Hepatocyte (in vitro differentiated cells): ENCODE data around the gene RNF208. TPM values are rescaled to one million over a fixed set of nuclear protein-coding genes. Genes with fewer than 3 reads are reported as not detected.

ENCODE experiments used
- DNase-seq: peaks from one replicate; pipeline ENCODE4 v3.0.0-alpha.2; 2016; ENCODE audit warnings: low spot score
- H2AFZ ChIP-seq: fragments of 200-600 bp; sonication (generic); 2 replicates; pipeline ENCODE4 v1.6.0; 2016; ENCODE audit warnings: antibody characterized with exemption, mild to moderate bottlenecking
- H3K27ac ChIP-seq: fragments of 200-600 bp; sonication (generic); 2 replicates; pipeline ENCODE4 v1.5.1; 2016; ENCODE audit warnings: mild to moderate bottlenecking
- H3K27me3 ChIP-seq: fragments of 200-600 bp; sonication (generic); 2 replicates; pipeline ENCODE4 v1.6.1; 2016
- H3K36me3 ChIP-seq: fragments of 200-600 bp; sonication (generic); replicated peaks from 2 replicates; pipeline ENCODE4 v1.5.1; 2016; ENCODE audit warnings: low read depth; ENCODE audit not compliant: insufficient read depth
- H3K4me1 ChIP-seq: fragments of 200-600 bp; sonication (generic); 2 replicates; pipeline ENCODE4 v1.5.1; 2016; ENCODE audit warnings: mild to moderate bottlenecking, moderate library complexity; ENCODE audit not compliant: insufficient read depth
- H3K4me2 ChIP-seq: fragments of 200-600 bp; sonication (generic); 2 replicates; pipeline ENCODE4 v1.6.0; 2016
- H3K4me3 ChIP-seq: fragments of 200-600 bp; sonication (generic); 2 replicates; pipeline ENCODE4 v1.5.1; 2016; ENCODE audit warnings: mild to moderate bottlenecking
- H3K79me2 ChIP-seq: fragments of 200-600 bp; sonication (generic); 2 replicates; pipeline ENCODE4 v1.6.0; 2017; ENCODE audit warnings: mild to moderate bottlenecking
- H3K9me2 ChIP-seq: fragments of 200-600 bp; sonication (generic); replicated peaks from 2 replicates; pipeline ENCODE4 v1.6.0; 2017; ENCODE audit warnings: mild to moderate bottlenecking; ENCODE audit not compliant: insufficient read depth
- H3K9me3 ChIP-seq: fragments of 200-600 bp; sonication (generic); 2 replicates; pipeline ENCODE4 v1.5.1; 2016; ENCODE audit warnings: low read depth, mild to moderate bottlenecking
- H4K20me1 ChIP-seq: fragments of 200-600 bp; sonication (generic); 2 replicates; pipeline ENCODE4 v1.6.0; 2016; ENCODE audit warnings: mild to moderate bottlenecking; ENCODE audit not compliant: insufficient read depth, poor library complexity, severe bottlenecking
- CTCF ChIP-seq: fragments of 200-600 bp; sonication (generic); IDR thresholded peaks from 2 replicates; pipeline ENCODE4 v1.5.1; 2016; ENCODE audit warnings: antibody characterized with exemption, mild to moderate bottlenecking; ENCODE audit not compliant: poor library complexity
- EZH2 ChIP-seq: fragments of 200-600 bp; sonication (generic); IDR thresholded peaks from 2 replicates; pipeline ENCODE4 v1.6.1; 2016; ENCODE audit warnings: antibody characterized with exemption, mild to moderate bottlenecking, borderline replicate concordance
- EZH2phosphoT487 ChIP-seq: fragments of 200-600 bp; sonication (generic); IDR thresholded peaks from one replicate; pipeline ENCODE4 v1.6.1; 2018; ENCODE audit warnings: antibody characterized with exemption, mild to moderate bottlenecking, low read depth, moderate library complexity; ENCODE audit not compliant: unreplicated experiment, severe bottlenecking
- WGBS: methylation state at CpG from one replicate; pipeline ENCODE4 v1.1.6; 2016; ENCODE audit warnings: low lambda C conversion rate; ENCODE audit errors: missing lambda C conversion rate; 5-methylcytosine and 5-hydroxymethylcytosine counted together
- polyA plus RNA-seq: library from polyadenylated mRNA; unstranded; fragments of >200 nt; fragmentation: Nextera tagmentation; extraction: Ambion mirVana; gene quantifications from 2 replicates; pipeline ENCODE4 v1.2.1, GENCODE V29; 2016
- total RNA-seq: library from RNA; depleted of rRNA; stranded (reverse); fragments of >200 nt; gene quantifications from 2 replicates; pipeline ENCODE4 v1.2.3, GENCODE V29; 2014

RNF208 gene
- total and polyA plus RNA-seq, 2 experiments from 2014 or later = 1.6 to 3.3 TPM

GRCh38 chr9:137190315-137190856 is 31.7 kb downstream of the RNF208 start:
- Histone ChIP-seq H3K36me3 (no peaks in the 10 kb centered on the region), H3K4me3 (no peak overlapping the region), H3K27ac (peak overlapping the region; percentile 98), H3K9me3 (no peaks in the 10 kb centered on the region), H3K27me3 (no peaks in the 10 kb centered on the region), H3K79me2 (peaks cover 79% of the 10 kb centered on the region), H4K20me1 (peaks cover 45% of the 10 kb centered on the region), H2AFZ (no peak overlapping the region), H3K9me2 (no peaks in the 10 kb centered on the region), H3K4me2 (peak overlapping the region; percentile 92), H3K4me1 (peaks cover 34% of the 10 kb centered on the region)
- TF ChIP-seq EZH2 (no peak), EZH2phosphoT487 (no peak)
- peak; percentile 42 for DNase-seq
- WGBS = 96% methylated on average over 5 of the region's 9 CpGs

- no peak for DNase-seq
- H3K4me1 ChIP-seq = peaks cover 26% of the 10 kb centered on the region
These were observed 32.4 kb downstream of the RNF208 start for GRCh38 chr9:137189297-137190295.

GRCh38 chr9:137188490-137189296 is 33.3 kb downstream of the RNF208 start, which contains the start of the genes ANAPC2 and SSNA1:
ANAPC2 (minus strand) TSS chr9:137188560; CDS start chr9:137188532, 28 bp downstream.
SSNA1 (plus strand) TSS chr9:137188676; CDS start chr9:137188727, 51 bp downstream.
- no peaks in the 10 kb centered on the region for H3K9me2 ChIP-seq
- no peaks in the 10 kb centered on the region for H3K36me3 ChIP-seq
- H3K79me2 ChIP-seq = peaks cover 62% of the 10 kb centered on the region
- WGBS = under 1% methylated on average over 70 of the region's 98 CpGs
- H3K9me3 ChIP-seq = no peaks in the 10 kb centered on the region
- H3K4me2 ChIP-seq = peak within 1 kb of the TSS; percentile 95
- DNase-seq = peak; percentile 97
- H4K20me1 ChIP-seq = peaks cover 30% of the 10 kb centered on the region
- peak within 1 kb of the TSS; percentile 77 for H2AFZ ChIP-seq
- H3K4me3 ChIP-seq = peak within 1 kb of the TSS; percentile 62
- TF ChIP-seq CTCF (peak; percentile 45), EZH2phosphoT487 (no peak)
- no peaks in the 10 kb centered on the region for H3K27me3 ChIP-seq
- peaks cover 22% of the 10 kb centered on the region for H3K4me1 ChIP-seq
- H3K27ac ChIP-seq = peak within 1 kb of the TSS; percentile 98

More at GRCh38 chr9:137189297-137190295, 32.4 kb downstream of the RNF208 start:
- peak overlapping the region; percentile 98 for H3K27ac ChIP-seq
- H3K9me3 ChIP-seq = no peaks in the 10 kb centered on the region
- H3K36me3 ChIP-seq = no peaks in the 10 kb centered on the region
- no peak for TF ChIP-seq EZH2
- TF ChIP-seq CTCF = no peak
- no peak for TF ChIP-seq EZH2phosphoT487
- H3K9me2 ChIP-seq = no peaks in the 10 kb centered on the region
- H2AFZ ChIP-seq = no peak overlapping the region
- peaks cover 37% of the 10 kb centered on the region for H4K20me1 ChIP-seq
- 46% methylated on average over 23 of the region's 23 CpGs for WGBS
- peak overlapping the region; percentile 62 for H3K4me3 ChIP-seq
- H3K4me2 ChIP-seq = peak overlapping the region; percentile 92
- peaks cover 71% of the 10 kb centered on the region for H3K79me2 ChIP-seq
- no peaks in the 10 kb centered on the region for H3K27me3 ChIP-seq
